ENCODE results near the gene GMEB2.
A peak's percentile ranks its signal among the peaks of the same experiment; 100 is the strongest.

The GMEB2 gene

GRCh38 chr20:63544241-63544957, 82.5 kb downstream of the GMEB2 start:
- Histone ChIP-seq H2AK5ac (ENCODE audit: low read depth, low read length) (peak overlapping the region; percentile 84), H4K91ac (ENCODE audit: low read depth, low read length, poor library complexity) (no peak overlapping the region), H3K23ac (ENCODE audit: low read depth, low read length, poor library complexity) (peak overlapping the region; percentile 85), H2BK12ac (ENCODE audit: low read length) (peak overlapping the region; percentile 82), H2AFZ (ENCODE audit: low read length) (no peak overlapping the region), H3K9me3 (replicated peaks in 1 of 2; ENCODE audit: control insufficient read depth in 2 of 2, insufficient read depth in 1 of 2, low read depth in 1 of 2, low read length in 2 of 2) (no peaks in the 10 kb centered on the region), H3K14ac (ENCODE audit: low read length) (peak overlapping the region; percentile 21), H3K9ac (ENCODE audit: low read depth, low read length, poor library complexity) (no peak overlapping the region), H4K8ac (ENCODE audit: low read depth, low read length) (no peak overlapping the region), H3K79me1 (ENCODE audit: low read depth, low read length) (no peaks in the 10 kb centered on the region), H3K18ac (ENCODE audit: low read length) (peak overlapping the region; percentile 48), H2BK15ac (ENCODE audit: low read length) (peak overlapping the region; percentile 55), H2BK120ac (ENCODE audit: low read depth, low read length) (no peak overlapping the region), H3K4ac (ENCODE audit: low read length) (peak overlapping the region; percentile 23), H3K4me3 (ENCODE audit: low read length in 2 of 2) (peak overlapping the region in 1 of 2 donors; percentile 3), H3K4me1 (ENCODE audit: control insufficient read depth in 2 of 2, insufficient read depth in 1 of 2, low read depth in 1 of 2, low read length in 2 of 2) (peaks cover 0 to 9% of the 10 kb centered on the region in 2 donors), H3K27me3 (ENCODE audit: control insufficient read depth in 3 of 3, insufficient read depth in 3 of 3, low read depth in 1 of 3, low read length in 3 of 3) (peaks cover 0 to 64% (median 1%) of the 10 kb centered on the region in 3 experiments), H3K4me2 (ENCODE audit: insufficient read depth, low read length, poor library complexity, severe bottlenecking) (no peak overlapping the region), H2BK5ac (ENCODE audit: low read length) (peak overlapping the region; percentile 39), H3K36me3 (replicated peaks in 1 of 2; ENCODE audit: control insufficient read depth in 2 of 2, insufficient read depth in 2 of 2, low read length in 2 of 2) (no peaks in the 10 kb centered on the region), H3K27ac (replicated peaks; ENCODE audit: low read length) (no peak overlapping the region)
- no peak for DNase-seq (ENCODE audit: low spot score)
- no CpG with 5 or more reads among the region's 27 CpGs for WGBS, 2 donors (ENCODE audit: extremely low coverage in 2 of 2, insufficient read length in 2 of 2, insufficient replicate concordance in 1 of 2)

DNA sequence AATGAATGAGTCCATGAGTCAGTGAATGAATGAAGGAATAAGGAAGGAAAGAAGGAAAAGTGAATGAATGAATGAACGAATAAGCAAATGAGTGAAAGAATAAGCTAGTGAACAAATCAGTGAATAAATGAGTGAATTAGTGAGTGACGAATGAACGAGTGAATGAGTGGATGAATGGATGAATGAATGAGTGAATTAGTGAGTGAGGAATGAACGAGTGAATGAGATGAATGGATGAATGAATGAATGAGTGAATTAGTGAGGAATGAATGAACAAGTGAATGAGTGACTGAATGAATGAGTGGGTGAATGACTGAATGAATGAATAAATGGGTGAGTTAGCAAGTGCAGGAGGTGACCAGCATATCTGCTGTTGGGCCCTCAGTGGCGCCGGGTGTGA, 83.2 kb downstream of the GMEB2 start:
- H3K9me3 ChIP-seq (replicated peaks in 1 of 2; ENCODE audit: control insufficient read depth in 2 of 2, insufficient read depth in 1 of 2, low read depth in 1 of 2, low read length in 2 of 2), result no peaks in the 10 kb centered on the region
- H3K4me3 ChIP-seq (ENCODE audit: low read length in 2 of 2), result no peak overlapping the region
- no peak overlapping the region for H3K18ac ChIP-seq (ENCODE audit: low read length)
- no peak overlapping the region for H3K9ac ChIP-seq (ENCODE audit: low read depth, low read length, poor library complexity)
- peaks cover 0 to 65% (median 1%) of the 10 kb centered on the region in 3 experiments for H3K27me3 ChIP-seq (ENCODE audit: control insufficient read depth in 3 of 3, insufficient read depth in 3 of 3, low read depth in 1 of 3, low read length in 3 of 3)
- no peaks in the 10 kb centered on the region for H3K79me1 ChIP-seq (ENCODE audit: low read depth, low read length)
- H3K27ac ChIP-seq (replicated peaks; ENCODE audit: low read length), result no peak overlapping the region
- H2BK12ac ChIP-seq (ENCODE audit: low read length), result no peak overlapping the region
- H2AFZ ChIP-seq (ENCODE audit: low read length), result no peak overlapping the region
- H3K4me1 ChIP-seq (ENCODE audit: control insufficient read depth in 2 of 2, insufficient read depth in 1 of 2, low read depth in 1 of 2, low read length in 2 of 2), result peaks cover 0 to 9% of the 10 kb centered on the region in 2 donors
- DNase-seq (ENCODE audit: low spot score), result no peak
- H3K4ac ChIP-seq (ENCODE audit: low read length), result no peak overlapping the region
- H4K8ac ChIP-seq (ENCODE audit: low read depth, low read length), result no peak overlapping the region
- H2BK5ac ChIP-seq (ENCODE audit: low read length), result no peak overlapping the region
- no peaks in the 10 kb centered on the region for H3K36me3 ChIP-seq (replicated peaks in 1 of 2; ENCODE audit: control insufficient read depth in 2 of 2, insufficient read depth in 2 of 2, low read length in 2 of 2)
- H3K14ac ChIP-seq (ENCODE audit: low read length), result no peak overlapping the region
- 100% methylated on average over 3 to 4 of the region's 6 CpGs for WGBS, 2 donors (ENCODE audit: extremely low coverage in 2 of 2, insufficient read length in 2 of 2, insufficient replicate concordance in 1 of 2)
- no peak overlapping the region for H2BK120ac ChIP-seq (ENCODE audit: low read depth, low read length)
- no peak overlapping the region for H3K23ac ChIP-seq (ENCODE audit: low read depth, low read length, poor library complexity)
- no peak overlapping the region for H3K4me2 ChIP-seq (ENCODE audit: insufficient read depth, low read length, poor library complexity, severe bottlenecking)
- H2BK15ac ChIP-seq (ENCODE audit: low read length), result no peak overlapping the region
- H4K91ac ChIP-seq (ENCODE audit: low read depth, low read length, poor library complexity), result no peak overlapping the region
- no peak overlapping the region for H2AK5ac ChIP-seq (ENCODE audit: low read depth, low read length)

DNA sequence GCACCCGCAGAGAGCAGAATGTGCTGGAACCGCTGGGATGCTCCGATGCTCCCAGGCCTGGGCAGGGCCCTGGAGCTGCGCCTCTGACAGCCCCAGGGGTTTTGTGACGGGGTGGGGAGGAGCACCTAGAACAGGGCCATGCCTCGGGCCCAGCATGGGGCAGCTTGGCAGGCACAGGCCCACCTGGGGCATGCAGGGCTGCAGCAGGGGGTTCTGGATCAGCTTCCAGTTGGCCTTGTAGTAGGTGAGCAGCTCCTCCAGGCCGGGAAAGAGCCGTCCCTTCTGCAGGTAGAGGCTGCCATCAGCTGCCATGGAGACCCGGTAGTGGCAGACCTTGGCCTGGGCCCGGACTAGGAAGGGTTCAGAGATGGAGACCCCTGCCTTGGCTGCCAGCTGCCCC, 83.8 kb downstream of the GMEB2 start:
- H2BK15ac ChIP-seq (ENCODE audit: low read length), result no peak overlapping the region
- DNase-seq (ENCODE audit: low spot score), result no peak
- no peak overlapping the region for H2AFZ ChIP-seq (ENCODE audit: low read length)
- peak overlapping the region; percentile 28 for H3K18ac ChIP-seq (ENCODE audit: low read length)
- no peak overlapping the region for H4K8ac ChIP-seq (ENCODE audit: low read depth, low read length)
- WGBS, 2 donors (ENCODE audit: extremely low coverage in 2 of 2, insufficient read length in 2 of 2, insufficient replicate concordance in 1 of 2), result no CpG with 5 or more reads among the region's 10 CpGs
- H2AK5ac ChIP-seq (ENCODE audit: low read depth, low read length), result peak overlapping the region; percentile 52
- H4K91ac ChIP-seq (ENCODE audit: low read depth, low read length, poor library complexity), result no peak overlapping the region
- H3K23ac ChIP-seq (ENCODE audit: low read depth, low read length, poor library complexity), result peak overlapping the region; percentile 65
- no peaks in the 10 kb centered on the region for H3K36me3 ChIP-seq (replicated peaks in 1 of 2; ENCODE audit: control insufficient read depth in 2 of 2, insufficient read depth in 2 of 2, low read length in 2 of 2)
- no peaks in the 10 kb centered on the region for H3K9me3 ChIP-seq (replicated peaks in 1 of 2; ENCODE audit: control insufficient read depth in 2 of 2, insufficient read depth in 1 of 2, low read depth in 1 of 2, low read length in 2 of 2)
- H3K4me1 ChIP-seq (ENCODE audit: control insufficient read depth in 2 of 2, insufficient read depth in 1 of 2, low read depth in 1 of 2, low read length in 2 of 2), result peaks cover 0 to 8% of the 10 kb centered on the region in 2 donors
- H3K4me2 ChIP-seq (ENCODE audit: insufficient read depth, low read length, poor library complexity, severe bottlenecking), result no peak overlapping the region
- H2BK120ac ChIP-seq (ENCODE audit: low read depth, low read length), result no peak overlapping the region
- H3K27ac ChIP-seq (replicated peaks; ENCODE audit: low read length), result no peak overlapping the region
- H3K14ac ChIP-seq (ENCODE audit: low read length), result no peak overlapping the region
- H3K9ac ChIP-seq (ENCODE audit: low read depth, low read length, poor library complexity), result no peak overlapping the region
- H2BK5ac ChIP-seq (ENCODE audit: low read length), result no peak overlapping the region
- H2BK12ac ChIP-seq (ENCODE audit: low read length), result no peak overlapping the region
- peaks cover 0 to 59% (median 1%) of the 10 kb centered on the region in 3 experiments for H3K27me3 ChIP-seq (ENCODE audit: control insufficient read depth in 3 of 3, insufficient read depth in 3 of 3, low read depth in 1 of 3, low read length in 3 of 3)
- H3K79me1 ChIP-seq (ENCODE audit: low read depth, low read length), result no peaks in the 10 kb centered on the region
- no peak overlapping the region for H3K4me3 ChIP-seq (ENCODE audit: low read length in 2 of 2)
- H3K4ac ChIP-seq (ENCODE audit: low read length), result peak overlapping the region; percentile 37

DNA sequence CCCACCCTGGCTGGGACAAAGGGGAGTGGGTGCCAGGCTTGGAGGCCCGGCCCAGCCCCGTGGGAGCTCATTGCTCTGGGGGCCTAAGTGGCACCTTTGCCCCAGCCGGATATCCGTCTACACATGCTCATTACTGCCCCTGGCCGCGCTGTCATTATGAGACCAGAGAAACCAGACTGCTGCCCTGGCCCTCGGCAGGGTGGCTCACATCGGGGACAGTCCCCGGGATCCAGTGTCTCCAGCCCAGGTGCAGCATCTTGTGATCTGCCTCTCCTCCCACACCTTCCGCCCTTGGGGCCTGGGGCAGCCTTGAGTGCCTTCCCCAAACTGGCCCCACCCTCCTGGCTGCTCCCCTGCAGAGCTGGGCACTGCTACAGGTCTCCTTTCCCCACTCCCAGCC, 84.2 kb downstream of the GMEB2 start:
- Histone ChIP-seq H2AK5ac (ENCODE audit: low read depth, low read length) (peak overlapping the region; percentile 52), H2AFZ (ENCODE audit: low read length) (no peak overlapping the region), H3K4me3 (ENCODE audit: low read length in 2 of 2) (no peak overlapping the region), H3K18ac (ENCODE audit: low read length) (peak overlapping the region; percentile 28), H2BK120ac (ENCODE audit: low read depth, low read length) (no peak overlapping the region), H3K9me3 (replicated peaks in 1 of 2; ENCODE audit: control insufficient read depth in 2 of 2, insufficient read depth in 1 of 2, low read depth in 1 of 2, low read length in 2 of 2) (no peaks in the 10 kb centered on the region), H2BK12ac (ENCODE audit: low read length) (peak overlapping the region; percentile 22), H3K27me3 (ENCODE audit: control insufficient read depth in 3 of 3, insufficient read depth in 3 of 3, low read depth in 1 of 3, low read length in 3 of 3) (peaks cover 0 to 54% (median 1%) of the 10 kb centered on the region in 3 experiments), H4K8ac (ENCODE audit: low read depth, low read length) (no peak overlapping the region), H4K91ac (ENCODE audit: low read depth, low read length, poor library complexity) (no peak overlapping the region), H3K27ac (replicated peaks; ENCODE audit: low read length) (no peak overlapping the region), H2BK5ac (ENCODE audit: low read length) (no peak overlapping the region), H3K79me1 (ENCODE audit: low read depth, low read length) (no peaks in the 10 kb centered on the region), H3K36me3 (replicated peaks in 1 of 2; ENCODE audit: control insufficient read depth in 2 of 2, insufficient read depth in 2 of 2, low read length in 2 of 2) (no peaks in the 10 kb centered on the region), H3K4ac (ENCODE audit: low read length) (peak overlapping the region; percentile 37), H3K9ac (ENCODE audit: low read depth, low read length, poor library complexity) (no peak overlapping the region), H3K4me1 (ENCODE audit: control insufficient read depth in 2 of 2, insufficient read depth in 1 of 2, low read depth in 1 of 2, low read length in 2 of 2) (peaks cover 1 to 8% of the 10 kb centered on the region in 2 donors), H3K23ac (ENCODE audit: low read depth, low read length, poor library complexity) (peak overlapping the region; percentile 65), H3K14ac (ENCODE audit: low read length) (no peak overlapping the region), H3K4me2 (ENCODE audit: insufficient read depth, low read length, poor library complexity, severe bottlenecking) (no peak overlapping the region), H2BK15ac (ENCODE audit: low read length) (no peak overlapping the region)
- no peak for DNase-seq (ENCODE audit: low spot score)
- no CpG with 5 or more reads among the region's 10 CpGs for WGBS, 2 donors (ENCODE audit: extremely low coverage in 2 of 2, insufficient read length in 2 of 2, insufficient replicate concordance in 1 of 2)

Data from neuronal stem cell (in vitro differentiated cells).